HG03354 (cell line): Measurements from ENCODE around the gene GAN.
"Not testable (repeated sequence)": the region's sequence is repeated elsewhere in the genome, so short reads cannot be mapped to it uniquely, and the experiment has no call there.

Experiments used
- ATAC-seq: cut with Tn5 transposase; IDR thresholded peaks from one replicate; pipeline ENCODE4 v1.9.1; 2021; ENCODE audit warnings: mild to moderate bottlenecking; ENCODE audit not compliant: unreplicated experiment, poor library complexity, severe bottlenecking

GAN gene

GRCh38 chr16:81296631-81297030 is 18.1 kb upstream of the GAN start:
- no peak for ATAC-seq

- ATAC-seq: no peak
Observed at GRCh38 chr16:81307770-81308169, 7.0 kb upstream of the GAN start.

- ATAC-seq: no peak
Observed at GRCh38 chr16:81310045-81310644, 4.6 kb upstream of the GAN start.

GRCh38 chr16:81311762-81312161 is 3.0 kb upstream of the GAN start:
- no peak for ATAC-seq

- ATAC-seq: no peak
Observed at GRCh38 chr16:81313701-81314602, 810 bp upstream of the GAN start.

GRCh38 chr16:81315271-81316175 is 761 bp downstream of the GAN start:
- ATAC-seq: peak; percentile 40

GRCh38 chr16:81316176-81316496 is 1.4 kb downstream of the GAN start:
- no peak for ATAC-seq

- no peak for ATAC-seq
Observed at GRCh38 chr16:81318711-81319110, 3.9 kb downstream of the GAN start.

GRCh38 chr16:81319221-81319912 is 4.6 kb downstream of the GAN start:
- no peak for ATAC-seq

GRCh38 chr16:81321039-81321438 is 6.3 kb downstream of the GAN start:
- ATAC-seq: no peak

GRCh38 chr16:81321536-81321935 is 6.8 kb downstream of the GAN start:
- ATAC-seq: no peak

GRCh38 chr16:81324808-81325207 is 10.0 kb downstream of the GAN start:
- no peak for ATAC-seq

GRCh38 chr16:81327011-81327410 is 12.2 kb downstream of the GAN start:
- ATAC-seq: no peak

GRCh38 chr16:81327447-81328196 is 12.9 kb downstream of the GAN start:
- ATAC-seq: no peak

GRCh38 chr16:81329947-81330346 is 15.2 kb downstream of the GAN start:
- ATAC-seq: no peak

- no peak for ATAC-seq
Observed at GRCh38 chr16:81333356-81333755, 18.6 kb downstream of the GAN start.

- ATAC-seq: no peak
Observed at GRCh38 chr16:81335669-81336068, 20.9 kb downstream of the GAN start.

- ATAC-seq: no peak
Observed at GRCh38 chr16:81337097-81337496, 22.3 kb downstream of the GAN start.

GRCh38 chr16:81345172-81345571 is 30.4 kb downstream of the GAN start:
- not testable (repeated sequence) for ATAC-seq
